GM21717 (cell line): ENCODE results near the gene UCK2.

Source experiments
- ATAC-seq: cut with Tn5 transposase; IDR thresholded peaks from one replicate; pipeline ENCODE4 v1.9.1; 2021; ENCODE audit warnings: mild to moderate bottlenecking, moderate library complexity; ENCODE audit not compliant: unreplicated experiment

The UCK2 gene

GRCh38 chr1:165877411-165877810 lies 50.0 kb downstream of the UCK2 start:
- ATAC-seq: no peak

- peak; percentile 68 for ATAC-seq
Observed at GRCh38 chr1:165877940-165878556, 50.6 kb downstream of the UCK2 start.

GRCh38 chr1:165879946-165880345 lies 52.5 kb downstream of the UCK2 start:
- ATAC-seq: no peak

GRCh38 chr1:165880993-165881392 lies 53.6 kb downstream of the UCK2 start:
- ATAC-seq: no peak

GRCh38 chr1:165882168-165882837 lies 54.9 kb downstream of the UCK2 start:
- no peak for ATAC-seq

GRCh38 chr1:165883056-165883455 lies 55.6 kb downstream of the UCK2 start:
- ATAC-seq: no peak

GRCh38 chr1:165884009-165884689 lies 56.7 kb downstream of the UCK2 start:
- ATAC-seq: no peak

GRCh38 chr1:165884690-165885304 lies 57.4 kb downstream of the UCK2 start:
- no peak for ATAC-seq

- ATAC-seq: no peak
Observed at GRCh38 chr1:165885305-165885694, 57.9 kb downstream of the UCK2 start.

- ATAC-seq: no peak
Observed at GRCh38 chr1:165886193-165886592, 58.8 kb downstream of the UCK2 start.

- no peak for ATAC-seq
Observed at GRCh38 chr1:165886983-165887382, 59.6 kb downstream of the UCK2 start.

- ATAC-seq: no peak
Observed at GRCh38 chr1:165887877-165888551, 60.6 kb downstream of the UCK2 start.

- no peak for ATAC-seq
Observed at GRCh38 chr1:165888552-165888920, 61.1 kb downstream of the UCK2 start.

GRCh38 chr1:165890684-165891083 lies 63.3 kb downstream of the UCK2 start:
- no peak for ATAC-seq

- no peak for ATAC-seq
Observed at GRCh38 chr1:165891111-165891860, 63.9 kb downstream of the UCK2 start.

- ATAC-seq: no peak
Observed at GRCh38 chr1:165892935-165893334, 65.5 kb downstream of the UCK2 start.

- ATAC-seq: no peak
Observed at GRCh38 chr1:165893507-165893906, 66.1 kb downstream of the UCK2 start.

- no peak for ATAC-seq
Observed at GRCh38 chr1:165894591-165894990, 67.2 kb downstream of the UCK2 start.

GRCh38 chr1:165895451-165895871 lies 68.0 kb downstream of the UCK2 start:
- no peak for ATAC-seq

GRCh38 chr1:165896277-165896676 lies 68.9 kb downstream of the UCK2 start:
- ATAC-seq: no peak
